Measurements from ENCODE around the gene NME7.
"Not testable (repeated sequence)": the region's sequence is repeated elsewhere in the genome, so short reads cannot be mapped to it uniquely, and the experiment has no call there.

NME7 gene

GRCh38 chr1:169339773-169340172 is 27.8 kb downstream of the NME7 start:
- TF ChIP-seq, protein P1, sequence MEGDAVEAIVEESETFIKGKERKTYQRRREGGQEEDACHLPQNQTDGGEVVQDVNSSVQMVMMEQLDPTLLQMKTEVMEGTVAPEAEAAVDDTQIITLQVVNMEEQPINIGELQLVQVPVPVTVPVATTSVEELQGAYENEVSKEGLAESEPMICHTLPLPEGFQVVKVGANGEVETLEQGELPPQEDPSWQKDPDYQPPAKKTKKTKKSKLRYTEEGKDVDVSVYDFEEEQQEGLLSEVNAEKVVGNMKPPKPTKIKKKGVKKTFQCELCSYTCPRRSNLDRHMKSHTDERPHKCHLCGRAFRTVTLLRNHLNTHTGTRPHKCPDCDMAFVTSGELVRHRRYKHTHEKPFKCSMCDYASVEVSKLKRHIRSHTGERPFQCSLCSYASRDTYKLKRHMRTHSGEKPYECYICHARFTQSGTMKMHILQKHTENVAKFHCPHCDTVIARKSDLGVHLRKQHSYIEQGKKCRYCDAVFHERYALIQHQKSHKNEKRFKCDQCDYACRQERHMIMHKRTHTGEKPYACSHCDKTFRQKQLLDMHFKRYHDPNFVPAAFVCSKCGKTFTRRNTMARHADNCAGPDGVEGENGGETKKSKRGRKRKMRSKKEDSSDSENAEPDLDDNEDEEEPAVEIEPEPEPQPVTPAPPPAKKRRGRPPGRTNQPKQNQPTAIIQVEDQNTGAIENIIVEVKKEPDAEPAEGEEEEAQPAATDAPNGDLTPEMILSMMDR (IDR thresholded peaks at IDR 0.05), result no peak
- Histone ChIP-seq H3K9me3 (no peaks in the 10 kb centered on the region), H3K4me3 (ENCODE audit: low read depth in 1 of 2, low read length in 1 of 2) (no peak overlapping the region), H3K36me3 (no peaks in the 10 kb centered on the region), H3K4me1 (ENCODE audit: control insufficient read depth in 1 of 2, insufficient read depth in 1 of 2, low read depth in 1 of 2, low read length in 1 of 2) (no peaks in the 10 kb centered on the region), H3K27me3 (no peaks in the 10 kb centered on the region), H3K27ac (no peak overlapping the region)

GRCh38 chr1:169338617-169339016 is 29.0 kb downstream of the NME7 start:
- Histone ChIP-seq H3K27me3 (no peaks in the 10 kb centered on the region), H3K9me3 (no peaks in the 10 kb centered on the region), H3K36me3 (no peaks in the 10 kb centered on the region), H3K4me1 (ENCODE audit: control insufficient read depth in 1 of 2, insufficient read depth in 1 of 2, low read depth in 1 of 2, low read length in 1 of 2) (no peaks in the 10 kb centered on the region), H3K4me3 (ENCODE audit: low read depth in 1 of 2, low read length in 1 of 2) (no peak overlapping the region), H3K27ac (no peak overlapping the region)
- TF ChIP-seq, protein P1 (IDR thresholded peaks at IDR 0.05), result no peak

GRCh38 chr1:169336947-169337715 is 30.5 kb downstream of the NME7 start:
- H3K4me1 ChIP-seq (ENCODE audit: control insufficient read depth in 1 of 2, insufficient read depth in 1 of 2, low read depth in 1 of 2, low read length in 1 of 2); H3K27ac ChIP-seq; H3K9me3 ChIP-seq; H3K4me3 ChIP-seq (ENCODE audit: low read depth in 1 of 2, low read length in 1 of 2); H3K36me3 ChIP-seq; H3K27me3 ChIP-seq: not testable (repeated sequence)

- not testable (repeated sequence) for H3K27me3 ChIP-seq; H3K4me3 ChIP-seq (ENCODE audit: low read depth in 1 of 2, low read length in 1 of 2); H3K4me1 ChIP-seq (ENCODE audit: control insufficient read depth in 1 of 2, insufficient read depth in 1 of 2, low read depth in 1 of 2, low read length in 1 of 2); H3K9me3 ChIP-seq; H3K36me3 ChIP-seq; H3K27ac ChIP-seq
These were observed 32.9 kb downstream of the NME7 start for GRCh38 chr1:169334727-169335126.

DNA sequence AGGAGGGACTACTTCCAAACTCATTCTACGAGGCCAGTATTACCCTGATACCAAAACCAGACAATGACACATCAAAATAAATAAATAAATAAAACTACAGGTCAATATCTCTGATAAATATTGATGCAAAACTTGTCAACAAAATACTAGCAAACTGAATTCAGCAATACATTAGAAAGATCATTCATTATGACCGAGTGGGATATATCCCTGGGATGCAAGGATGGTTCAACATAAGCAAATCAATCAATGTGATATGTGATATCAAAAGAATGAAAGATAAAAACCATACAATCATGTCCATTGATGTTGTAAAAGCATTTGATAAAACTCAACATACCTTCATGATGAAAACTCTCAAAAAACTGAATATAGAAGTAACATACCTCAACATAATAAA is 36.7 kb downstream of the NME7 start:
- Histone ChIP-seq H3K9me3 (no peaks in the 10 kb centered on the region), H3K36me3 (no peaks in the 10 kb centered on the region)
- TF ChIP-seq, protein P1 (IDR thresholded peaks at IDR 0.05), result no peak

GRCh38 chr1:169329383-169329782 is 38.2 kb downstream of the NME7 start:
- H3K27me3 ChIP-seq, result no peaks in the 10 kb centered on the region
- TF ChIP-seq, protein P1 (IDR thresholded peaks at IDR 0.05), result no peak
- H3K27ac ChIP-seq, result no peak overlapping the region
- no peaks in the 10 kb centered on the region for H3K9me3 ChIP-seq
- no peaks in the 10 kb centered on the region for H3K36me3 ChIP-seq
- H3K4me1 ChIP-seq (ENCODE audit: control insufficient read depth in 1 of 2, insufficient read depth in 1 of 2, low read depth in 1 of 2, low read length in 1 of 2), result peaks cover 0 to 4% of the 10 kb centered on the region in 2 experiments
- no peak overlapping the region for H3K4me3 ChIP-seq (ENCODE audit: low read depth in 1 of 2, low read length in 1 of 2)

More for the DNA sequence above, 36.7 kb downstream of the NME7 start:
- peaks cover 0 to 4% of the 10 kb centered on the region in 2 experiments for H3K4me1 ChIP-seq (ENCODE audit: control insufficient read depth in 1 of 2, insufficient read depth in 1 of 2, low read depth in 1 of 2, low read length in 1 of 2)
- H3K27me3 ChIP-seq, result no peaks in the 10 kb centered on the region
- no peak overlapping the region for H3K27ac ChIP-seq
- H3K4me3 ChIP-seq (ENCODE audit: low read depth in 1 of 2, low read length in 1 of 2), result no peak overlapping the region
